ENCODE measurements around the gene KCTD7. TPM values are rescaled to one million over a fixed set of nuclear protein-coding genes. Genes with fewer than 3 reads are reported as not detected.
"Not testable (repeated sequence)": the region's sequence is repeated elsewhere in the genome, so short reads cannot be mapped to it uniquely, and the experiment has no call there.

Gene KCTD7
- total and polyA plus RNA-seq, 2 of the 4 experiments (the other 2 are of a cell fraction): 6.1 to 12.8 TPM

DNA sequence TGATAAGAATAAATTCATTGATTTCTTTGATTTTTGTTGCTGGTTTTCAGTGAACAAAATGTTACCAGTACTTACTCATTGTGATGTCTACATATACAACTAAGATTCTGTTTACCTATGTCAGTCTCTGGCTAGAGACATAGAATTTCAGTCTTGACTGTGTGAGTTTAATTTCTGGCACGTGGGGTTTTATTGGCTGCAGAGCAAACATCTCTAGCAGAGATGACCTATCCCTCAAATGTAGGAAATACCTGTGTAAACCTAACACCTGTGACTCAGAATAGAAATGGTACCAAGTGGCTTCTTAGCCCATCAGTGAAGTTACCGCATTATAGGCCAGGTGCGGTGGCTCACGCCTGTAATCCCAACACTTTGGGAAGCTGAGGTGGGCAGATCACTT lies 57.0 kb downstream of the KCTD7 start:
- H3K4me1 ChIP-seq (ENCODE audit: control insufficient read depth, insufficient read depth, low read length); H3K9ac ChIP-seq (ENCODE audit: low read depth, low read length); H2BK15ac ChIP-seq (ENCODE audit: low read depth, low read length); H3K36me3 ChIP-seq (ENCODE audit: control insufficient read depth, insufficient read depth, low read length); intact Hi-C loops (cut with micrococcal nuclease); H2BK20ac ChIP-seq (ENCODE audit: low read depth, low read length); H3K27ac ChIP-seq (ENCODE audit: insufficient read depth, low read length); H3K9me3 ChIP-seq (ENCODE audit: control insufficient read depth, insufficient read depth, low read length); H2AK9ac ChIP-seq (replicated peaks; ENCODE audit: low read depth, low read length, poor library complexity); H3K14ac ChIP-seq (replicated peaks; ENCODE audit: low read depth, low read length); dilution Hi-C loops (cut with HindIII; ENCODE audit: low sequenced_read_pairs, unreplicated experiment); H2AK5ac ChIP-seq (ENCODE audit: low read depth, low read length); ATAC-seq (ENCODE audit: low read depth); H3K18ac ChIP-seq (ENCODE audit: low read depth, low read length); H2AFZ ChIP-seq (replicated peaks; ENCODE audit: low read length, poor library complexity); H3K56ac ChIP-seq (ENCODE audit: extremely low read depth, insufficient read depth, low read length); H3K9me1 ChIP-seq (ENCODE audit: insufficient read depth, low read length); DNase-seq; H3K23ac ChIP-seq (ENCODE audit: low read depth, low read length); H2BK120ac ChIP-seq (ENCODE audit: low read depth, low read length); H3K4me3 ChIP-seq (ENCODE audit: insufficient read depth, low read depth, low read length); CTCF ChIA-PET; H4K5ac ChIP-seq (ENCODE audit: low read depth, low read length); H3K27me3 ChIP-seq (ENCODE audit: control insufficient read depth, insufficient read depth, low read length); in situ Hi-C loops (cut with MboI; ENCODE audit: low sequenced_read_pairs); H4K8ac ChIP-seq (ENCODE audit: low read depth in 2 of 2, low read length in 2 of 2); H2BK5ac ChIP-seq (ENCODE audit: low read depth, low read length, poor library complexity, severe bottlenecking); H4K91ac ChIP-seq (ENCODE audit: insufficient read depth, low read depth, low read length); H3K4ac ChIP-seq (ENCODE audit: low read depth, low read length); H3K4me2 ChIP-seq (ENCODE audit: low read depth, low read length); BruUV-seq (replicated peaks): not testable (repeated sequence)
- POLR2A ChIA-PET (ENCODE audit: unreplicated experiment): interaction anchor here (0.7 kb wide), 1 partner anchor 546 kb away, joined by 3 read pairs; no protein-coding TSS in a partner anchor
- Histone ChIP-seq H3K79me1 (ENCODE audit: low read depth in 1 of 2, low read length in 2 of 2) (peaks cover 20 to 66% of the 10 kb centered on the region in 2 experiments), H4K20me1 (ENCODE audit: insufficient read depth, low read length) (peaks cover 21% of the 10 kb centered on the region)
- WGBS, 2 experiments (ENCODE audit: extremely low coverage in 2 of 2, insufficient read length in 1 of 2): no CpG with 5 or more reads among the region's 4 CpGs

Measured in IMR-90 (cell line).